Activated CD4-positive, alpha-beta T cell treated with anti-CD3 and anti-CD28 coated beads, Interleukin-10, Interleukin-2, amounts not matched to agents 100 ng/mL and 50 ng/mL, durations not matched to agents 16 hours and 8 hours (primary cell): ENCODE results near the gene POC1B.
"Not testable (repeated sequence)": the region's sequence is repeated elsewhere in the genome, so short reads cannot be mapped to it uniquely, and the experiment has no call there.

ENCODE experiments used
- DNase-seq: peaks from one replicate; pipeline ENCODE4 v3.0.0-alpha.2; 2020

POC1B gene

GRCh38 chr12:89461649-89462612 is 63.9 kb downstream of the POC1B start:
- peak; percentile 77 for DNase-seq

- DNase-seq = no peak
Measured at GRCh38 chr12:89461190-89461589, 64.7 kb downstream of the POC1B start.

GRCh38 chr12:89459279-89459678 is 66.6 kb downstream of the POC1B start:
- DNase-seq = not testable (repeated sequence)

- DNase-seq = no peak
Measured at GRCh38 chr12:89456565-89456964, 69.3 kb downstream of the POC1B start.

- no peak for DNase-seq
Measured at GRCh38 chr12:89454080-89454848, 71.6 kb downstream of the POC1B start.

- no peak for DNase-seq
Measured at GRCh38 chr12:89453121-89453978, 72.5 kb downstream of the POC1B start.

GRCh38 chr12:89451841-89452251 is 74.0 kb downstream of the POC1B start:
- no peak for DNase-seq

- DNase-seq = no peak
Measured at GRCh38 chr12:89450907-89451306, 74.9 kb downstream of the POC1B start.

GRCh38 chr12:89448951-89449371 is 76.9 kb downstream of the POC1B start:
- no peak for DNase-seq

GRCh38 chr12:89448526-89448925 is 77.3 kb downstream of the POC1B start:
- no peak for DNase-seq

GRCh38 chr12:89439941-89440340 is 85.9 kb downstream of the POC1B start:
- DNase-seq = no peak

GRCh38 chr12:89437231-89437630 is 88.6 kb downstream of the POC1B start:
- no peak for DNase-seq

GRCh38 chr12:89436062-89436461 is 89.8 kb downstream of the POC1B start:
- no peak for DNase-seq

GRCh38 chr12:89433634-89434033 is 92.2 kb downstream of the POC1B start:
- DNase-seq = no peak

GRCh38 chr12:89432396-89432795 is 93.5 kb downstream of the POC1B start:
- no peak for DNase-seq

GRCh38 chr12:89429528-89429927 is 96.3 kb downstream of the POC1B start:
- no peak for DNase-seq

- peak; percentile 65 for DNase-seq
Measured at GRCh38 chr12:89427508-89428156, 98.2 kb downstream of the POC1B start.

- no peak for DNase-seq
Measured at GRCh38 chr12:89424846-89425245, 101.0 kb downstream of the POC1B start.

- no peak for DNase-seq
Measured at GRCh38 chr12:89424389-89424788, 101.5 kb downstream of the POC1B start.

GRCh38 chr12:89421092-89421835 is 104.6 kb downstream of the POC1B start:
- no peak for DNase-seq

- no peak for DNase-seq
Measured at GRCh38 chr12:89418228-89418910, 107.5 kb downstream of the POC1B start.
